ENCODE results near the gene FUT1.

DNA sequence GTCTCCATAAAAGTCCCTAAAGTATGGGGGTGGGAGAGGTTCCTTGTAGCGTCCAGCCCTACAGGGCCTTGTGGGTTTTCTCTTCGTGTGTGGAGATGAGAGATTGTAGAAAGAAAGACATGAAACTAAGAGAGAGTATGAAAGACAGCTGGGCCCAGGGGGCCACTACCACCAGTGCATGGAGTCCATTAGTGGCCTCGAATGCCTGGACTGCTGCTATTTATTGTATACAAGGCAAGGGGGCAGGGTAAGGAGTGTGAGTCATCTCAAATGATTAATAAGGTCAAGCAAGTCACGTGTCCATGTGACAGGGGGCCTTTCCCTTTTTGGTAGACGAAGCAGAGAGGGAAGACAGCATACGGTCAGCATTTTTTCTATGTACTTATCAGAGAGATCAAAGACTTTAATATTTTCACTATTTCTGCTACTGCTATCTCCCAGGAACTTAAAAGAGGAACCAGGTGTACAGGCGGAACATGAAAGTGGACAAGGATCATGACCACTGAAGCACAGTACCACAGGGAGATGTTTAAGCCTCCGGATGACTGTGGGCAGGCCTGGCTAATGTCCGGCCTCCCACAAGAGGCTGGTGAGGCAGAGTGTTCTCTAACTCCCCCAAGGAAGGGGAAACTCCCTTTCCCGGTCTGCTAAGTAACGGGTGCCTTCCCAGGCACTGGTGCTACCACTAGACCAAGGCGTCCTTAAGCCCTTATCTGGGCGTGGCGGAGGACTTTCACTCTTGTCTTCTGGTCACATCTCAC lies 28.4 kb upstream of the FUT1 start:
- TF ChIP-seq, protein P1, sequence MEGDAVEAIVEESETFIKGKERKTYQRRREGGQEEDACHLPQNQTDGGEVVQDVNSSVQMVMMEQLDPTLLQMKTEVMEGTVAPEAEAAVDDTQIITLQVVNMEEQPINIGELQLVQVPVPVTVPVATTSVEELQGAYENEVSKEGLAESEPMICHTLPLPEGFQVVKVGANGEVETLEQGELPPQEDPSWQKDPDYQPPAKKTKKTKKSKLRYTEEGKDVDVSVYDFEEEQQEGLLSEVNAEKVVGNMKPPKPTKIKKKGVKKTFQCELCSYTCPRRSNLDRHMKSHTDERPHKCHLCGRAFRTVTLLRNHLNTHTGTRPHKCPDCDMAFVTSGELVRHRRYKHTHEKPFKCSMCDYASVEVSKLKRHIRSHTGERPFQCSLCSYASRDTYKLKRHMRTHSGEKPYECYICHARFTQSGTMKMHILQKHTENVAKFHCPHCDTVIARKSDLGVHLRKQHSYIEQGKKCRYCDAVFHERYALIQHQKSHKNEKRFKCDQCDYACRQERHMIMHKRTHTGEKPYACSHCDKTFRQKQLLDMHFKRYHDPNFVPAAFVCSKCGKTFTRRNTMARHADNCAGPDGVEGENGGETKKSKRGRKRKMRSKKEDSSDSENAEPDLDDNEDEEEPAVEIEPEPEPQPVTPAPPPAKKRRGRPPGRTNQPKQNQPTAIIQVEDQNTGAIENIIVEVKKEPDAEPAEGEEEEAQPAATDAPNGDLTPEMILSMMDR (IDR thresholded peaks at IDR 0.05; ENCODE audit: extremely low read depth in 1 of 2, insufficient read depth in 1 of 2, low read depth in 1 of 2, low read length in 2 of 2) = no peak
- TF ChIP-seq, protein P2, sequence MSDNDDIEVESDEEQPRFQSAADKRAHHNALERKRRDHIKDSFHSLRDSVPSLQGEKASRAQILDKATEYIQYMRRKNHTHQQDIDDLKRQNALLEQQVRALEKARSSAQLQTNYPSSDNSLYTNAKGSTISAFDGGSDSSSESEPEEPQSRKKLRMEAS (IDR thresholded peaks at IDR 0.05; ENCODE audit: insufficient read depth, insufficient read length) = peak; percentile 54
- TF ChIP-seq JUN (IDR thresholded peaks at IDR 0.05; ENCODE audit: borderline replicate concordance, insufficient read depth, insufficient read length, low read depth) (peak; percentile 73), FOS (IDR thresholded peaks at IDR 0.05; ENCODE audit: borderline replicate concordance, insufficient read depth, low read length) (peak; percentile 72), POLR2A (IDR thresholded peaks at IDR 0.05; ENCODE audit: low read depth, low read length) (no peak)
